MM.1S (cell line): ENCODE data around the gene MYRIP.
"Not testable (repeated sequence)": the region's sequence is repeated elsewhere in the genome, so short reads cannot be mapped to it uniquely, and the experiment has no call there.

Experiments used
- DNase-seq: peaks from one replicate; pipeline ENCODE4 v3.0.0-alpha.2; 2015
- H2AFZ ChIP-seq: fragments of 300-600 bp; sonication (generic); 2 replicates; pipeline ENCODE4 v1.6.0; 2016; ENCODE audit warnings: antibody characterized with exemption, low read length
- H3F3A ChIP-seq: fragments of 300-600 bp; sonication (generic); 2 replicates; pipeline ENCODE4 v1.6.1; 2016; ENCODE audit warnings: mild to moderate bottlenecking, antibody characterized with exemption, low read length, moderate library complexity, mixed read lengths; ENCODE audit not compliant: insufficient read depth
- H3K27ac ChIP-seq: fragments of 300-600 bp; sonication (generic); 2 replicates; pipeline ENCODE4 v1.5.1; 2016; ENCODE audit warnings: mild to moderate bottlenecking, low read length
- H3K27me3 ChIP-seq: fragments of 300-600 bp; sonication (generic); replicated peaks from 2 replicates; pipeline ENCODE4 v1.6.0; 2016; ENCODE audit warnings: low read length; ENCODE audit not compliant: insufficient read depth
- H3K36me3 ChIP-seq: fragments of 300-600 bp; sonication (generic); replicated peaks from 2 replicates; pipeline ENCODE4 v1.6.1; 2016; ENCODE audit warnings: mild to moderate bottlenecking, low read length, mixed read lengths; ENCODE audit not compliant: insufficient read depth
- H3K4me1 ChIP-seq: fragments of 300-600 bp; sonication (generic); 2 replicates; pipeline ENCODE4 v1.6.1; 2016; ENCODE audit warnings: low read length, mixed read lengths
- H3K4me2 ChIP-seq: fragments of 300-600 bp; sonication (generic); 2 replicates; pipeline ENCODE4 v1.6.0; 2016; ENCODE audit warnings: low read depth, low read length
- H3K4me3 ChIP-seq: fragments of 300-600 bp; sonication (generic); 2 replicates; pipeline ENCODE4 v1.5.1; 2016; ENCODE audit warnings: low read length, mixed read lengths
- H3K79me2 ChIP-seq: fragments of 300-600 bp; sonication (generic); 2 replicates; pipeline ENCODE4 v1.6.1; 2016; ENCODE audit warnings: mixed run types, low read length, mixed read lengths
- H3K9ac ChIP-seq: fragments of 300-600 bp; sonication (generic); 2 replicates; pipeline ENCODE4 v1.6.1; 2016; ENCODE audit warnings: low read length, mixed read lengths
- H3K9me2 ChIP-seq: fragments of 300-600 bp; sonication (generic); replicated peaks from 2 replicates; pipeline ENCODE4 v1.6.1; 2016; ENCODE audit warnings: mild to moderate bottlenecking, low read length, mixed read lengths; ENCODE audit not compliant: insufficient read depth
- H3K9me3 ChIP-seq: fragments of 300-600 bp; sonication (generic); replicated peaks from 2 replicates; pipeline ENCODE4 v1.6.1; 2016; ENCODE audit warnings: mild to moderate bottlenecking, low read length, mixed read lengths; ENCODE audit not compliant: insufficient read depth
- H4K20me1 ChIP-seq: fragments of 300-600 bp; sonication (generic); 2 replicates; pipeline ENCODE4 v1.6.1; 2016; ENCODE audit warnings: mild to moderate bottlenecking, low read length, moderate library complexity, mixed read lengths; ENCODE audit not compliant: insufficient read depth
- CTCF ChIP-seq: fragments of 300-600 bp; sonication (generic); IDR thresholded peaks from 2 replicates; pipeline ENCODE4 v1.5.1; 2016; ENCODE audit warnings: antibody characterized with exemption, low read length, mixed read lengths
- EZH2 ChIP-seq: fragments of 300-600 bp; sonication (generic); optimal IDR thresholded peaks from 2 replicates; pipeline ENCODE3; 2017; ENCODE audit warnings: low read depth, mild to moderate bottlenecking, antibody characterized with exemption, low read length, mixed read lengths
- EZH2phosphoT487 ChIP-seq: fragments of 300-600 bp; sonication (generic); IDR thresholded peaks from 2 replicates; pipeline ENCODE4 v1.6.1; 2018; ENCODE audit warnings: antibody characterized with exemption, low read length

MYRIP gene

GRCh38 chr3:40129981-40130380 lies 320.6 kb downstream of the MYRIP start:
- H3K4me1 ChIP-seq: no peaks in the 10 kb centered on the region
- H3K9ac ChIP-seq: no peak overlapping the region
- DNase-seq: no peak
- no peak overlapping the region for H2AFZ ChIP-seq
- no peak overlapping the region for H3K27ac ChIP-seq
- TF ChIP-seq EZH2 (no peak), CTCF (no peak), EZH2phosphoT487 (no peak)
- no peaks in the 10 kb centered on the region for H3K27me3 ChIP-seq
- no peak overlapping the region for H3K4me3 ChIP-seq
- H3K79me2 ChIP-seq: no peaks in the 10 kb centered on the region
- H3K9me3 ChIP-seq: no peaks in the 10 kb centered on the region
- no peaks in the 10 kb centered on the region for H3F3A ChIP-seq
- no peak overlapping the region for H3K4me2 ChIP-seq
- no peaks in the 10 kb centered on the region for H3K9me2 ChIP-seq
- H4K20me1 ChIP-seq: no peaks in the 10 kb centered on the region
- no peaks in the 10 kb centered on the region for H3K36me3 ChIP-seq

GRCh38 chr3:40130721-40131120 lies 321.3 kb downstream of the MYRIP start:
- Histone ChIP-seq H3K9me3 (no peaks in the 10 kb centered on the region), H2AFZ (no peak overlapping the region), H3K4me2 (no peak overlapping the region), H3K9me2 (no peaks in the 10 kb centered on the region), H3K27ac (no peak overlapping the region), H3K79me2 (no peaks in the 10 kb centered on the region), H3K4me1 (no peaks in the 10 kb centered on the region), H3K9ac (no peak overlapping the region), H3K27me3 (no peaks in the 10 kb centered on the region), H3K4me3 (no peak overlapping the region), H3K36me3 (no peaks in the 10 kb centered on the region), H3F3A (no peaks in the 10 kb centered on the region), H4K20me1 (no peaks in the 10 kb centered on the region)
- DNase-seq: no peak
- TF ChIP-seq EZH2: no peak
- TF ChIP-seq CTCF: no peak
- TF ChIP-seq EZH2phosphoT487: no peak

- H3K27me3 ChIP-seq, H3K9me2 ChIP-seq, H3F3A ChIP-seq, H3K4me1 ChIP-seq, H2AFZ ChIP-seq, H3K36me3 ChIP-seq, H4K20me1 ChIP-seq, DNase-seq, H3K9ac ChIP-seq, H3K4me2 ChIP-seq, H3K79me2 ChIP-seq, H3K9me3 ChIP-seq, H3K4me3 ChIP-seq, H3K27ac ChIP-seq: not testable (repeated sequence)
These were observed 324.6 kb downstream of the MYRIP start for GRCh38 chr3:40133886-40134575.

- Histone ChIP-seq H3K9me2 (no peaks in the 10 kb centered on the region), H3F3A (no peaks in the 10 kb centered on the region), H3K36me3 (no peaks in the 10 kb centered on the region), H3K4me1 (no peaks in the 10 kb centered on the region), H3K79me2 (no peaks in the 10 kb centered on the region), H2AFZ (no peak overlapping the region), H3K9me3 (no peaks in the 10 kb centered on the region), H3K27ac (no peak overlapping the region), H4K20me1 (no peaks in the 10 kb centered on the region), H3K4me2 (no peak overlapping the region), H3K4me3 (no peak overlapping the region), H3K9ac (no peak overlapping the region), H3K27me3 (no peaks in the 10 kb centered on the region)
- TF ChIP-seq CTCF (no peak), EZH2 (no peak), EZH2phosphoT487 (no peak)
- no peak for DNase-seq
These were observed 328.3 kb downstream of the MYRIP start for GRCh38 chr3:40137591-40138295.
